ENCODE measurements around the gene KCTD19. TPM values are rescaled to one million over a fixed set of nuclear protein-coding genes. Genes with fewer than 3 reads are reported as not detected.

KCTD19 gene
- polyA plus RNA-seq, 2 donors = not detected

GRCh38 chr16:67248073-67248400 is 78.5 kb downstream of the KCTD19 start:
- peaks cover 9 to 28% of the 10 kb centered on the region in 2 donors for H3K4me1 ChIP-seq (ENCODE audit: control insufficient read depth in 2 of 2, insufficient read depth in 2 of 2, low read length in 1 of 2)
- WGBS, 2 donors = 5 to 6% methylated on average over 7 of the region's 7 CpGs
- no peaks in the 10 kb centered on the region for H3K9me3 ChIP-seq (ENCODE audit: control insufficient read depth in 2 of 2, insufficient read depth in 1 of 2, low read depth in 1 of 2, low read length in 1 of 2)
- H3K4me3 ChIP-seq (ENCODE audit: low read depth in 1 of 2, low read length in 2 of 2) = peak overlapping the region; percentile 24 to 27
- no peak overlapping the region for H3K27ac ChIP-seq (ENCODE audit: low read depth in 2 of 2, low read length in 1 of 2)
- H3K36me3 ChIP-seq (ENCODE audit: control insufficient read depth in 2 of 2, insufficient read depth in 2 of 2, low read length in 1 of 2) = no peaks in the 10 kb centered on the region
- H3K27me3 ChIP-seq (ENCODE audit: control insufficient read depth in 1 of 2, insufficient read depth in 2 of 2, low read length in 2 of 2) = peaks cover 0 to 8% of the 10 kb centered on the region in 2 donors

GRCh38 chr16:67247192-67248072 is 79.1 kb downstream of the KCTD19 start, which contains the start of gene FHOD1:
Gene FHOD1 (minus strand): TSS chr16:67247481. CDS start chr16:67247410, 71 bp downstream.
- Histone ChIP-seq H3K4me3 (ENCODE audit: low read depth in 1 of 2, low read length in 2 of 2) (peak within 1 kb of the TSS; percentile 51 to 70), H3K9me3 (ENCODE audit: control insufficient read depth in 2 of 2, insufficient read depth in 1 of 2, low read depth in 1 of 2, low read length in 1 of 2) (no peaks in the 10 kb centered on the region), H3K27me3 (ENCODE audit: control insufficient read depth in 1 of 2, insufficient read depth in 2 of 2, low read length in 2 of 2) (peaks cover 0 to 8% of the 10 kb centered on the region in 2 donors), H3K36me3 (ENCODE audit: control insufficient read depth in 2 of 2, insufficient read depth in 2 of 2, low read length in 1 of 2) (no peaks in the 10 kb centered on the region), H3K4me1 (ENCODE audit: control insufficient read depth in 2 of 2, insufficient read depth in 2 of 2, low read length in 1 of 2) (peaks cover 9 to 28% of the 10 kb centered on the region in 2 donors), H3K27ac (ENCODE audit: low read depth in 2 of 2, low read length in 1 of 2) (peak within 1 kb of the TSS; percentile 84)
- WGBS, 2 donors = 0% methylated on average over 60 of the region's 60 CpGs

GRCh38 chr16:67246756-67247191 is 79.8 kb downstream of the KCTD19 start:
- H3K27ac ChIP-seq (ENCODE audit: low read depth in 2 of 2, low read length in 1 of 2) = peak overlapping the region; percentile 84
- H3K4me3 ChIP-seq (ENCODE audit: low read depth in 1 of 2, low read length in 2 of 2) = peak overlapping the region; percentile 51 to 70
- H3K27me3 ChIP-seq (ENCODE audit: control insufficient read depth in 1 of 2, insufficient read depth in 2 of 2, low read length in 2 of 2) = peaks cover 0 to 8% of the 10 kb centered on the region in 2 donors
- 0% methylated on average over 26 of the region's 26 CpGs for WGBS, 2 donors
- peaks cover 9 to 28% of the 10 kb centered on the region in 2 donors for H3K4me1 ChIP-seq (ENCODE audit: control insufficient read depth in 2 of 2, insufficient read depth in 2 of 2, low read length in 1 of 2)
- no peaks in the 10 kb centered on the region for H3K36me3 ChIP-seq (ENCODE audit: control insufficient read depth in 2 of 2, insufficient read depth in 2 of 2, low read length in 1 of 2)
- no peaks in the 10 kb centered on the region for H3K9me3 ChIP-seq (ENCODE audit: control insufficient read depth in 2 of 2, insufficient read depth in 1 of 2, low read depth in 1 of 2, low read length in 1 of 2)

- WGBS, 2 donors = 1% methylated on average over 47 to 48 of the region's 48 CpGs
These were observed 80.3 kb downstream of the KCTD19 start for GRCh38 chr16:67246081-67246755.

GRCh38 chr16:67245674-67246080 is 80.9 kb downstream of the KCTD19 start:
- peaks cover 9 to 32% of the 10 kb centered on the region in 2 donors for H3K4me1 ChIP-seq (ENCODE audit: control insufficient read depth in 2 of 2, insufficient read depth in 2 of 2, low read length in 1 of 2)
- 16 to 18% methylated on average over 8 of the region's 8 CpGs for WGBS, 2 donors
- no peaks in the 10 kb centered on the region for H3K36me3 ChIP-seq (ENCODE audit: control insufficient read depth in 2 of 2, insufficient read depth in 2 of 2, low read length in 1 of 2)
- H3K9me3 ChIP-seq (ENCODE audit: control insufficient read depth in 2 of 2, insufficient read depth in 1 of 2, low read depth in 1 of 2, low read length in 1 of 2) = no peaks in the 10 kb centered on the region
- peak overlapping the region; percentile 84 for H3K27ac ChIP-seq (ENCODE audit: low read depth in 2 of 2, low read length in 1 of 2)
- peak overlapping the region; percentile 51 to 70 for H3K4me3 ChIP-seq (ENCODE audit: low read depth in 1 of 2, low read length in 2 of 2)
- H3K27me3 ChIP-seq (ENCODE audit: control insufficient read depth in 1 of 2, insufficient read depth in 2 of 2, low read length in 2 of 2) = peaks cover 0 to 8% of the 10 kb centered on the region in 2 donors

More at GRCh38 chr16:67246081-67246755, 80.3 kb downstream of the KCTD19 start:
- H3K9me3 ChIP-seq (ENCODE audit: control insufficient read depth in 2 of 2, insufficient read depth in 1 of 2, low read depth in 1 of 2, low read length in 1 of 2) = no peaks in the 10 kb centered on the region
- H3K27me3 ChIP-seq (ENCODE audit: control insufficient read depth in 1 of 2, insufficient read depth in 2 of 2, low read length in 2 of 2) = peaks cover 0 to 8% of the 10 kb centered on the region in 2 donors
- H3K27ac ChIP-seq (ENCODE audit: low read depth in 2 of 2, low read length in 1 of 2) = peak overlapping the region; percentile 84
- H3K36me3 ChIP-seq (ENCODE audit: control insufficient read depth in 2 of 2, insufficient read depth in 2 of 2, low read length in 1 of 2) = no peaks in the 10 kb centered on the region
- H3K4me1 ChIP-seq (ENCODE audit: control insufficient read depth in 2 of 2, insufficient read depth in 2 of 2, low read length in 1 of 2) = peaks cover 9 to 28% of the 10 kb centered on the region in 2 donors
- peak overlapping the region; percentile 51 to 70 for H3K4me3 ChIP-seq (ENCODE audit: low read depth in 1 of 2, low read length in 2 of 2)

GRCh38 chr16:67245186-67245585 is 81.4 kb downstream of the KCTD19 start:
- Histone ChIP-seq H3K4me1 (ENCODE audit: control insufficient read depth in 2 of 2, insufficient read depth in 2 of 2, low read length in 1 of 2) (peaks cover 9 to 35% of the 10 kb centered on the region in 2 donors), H3K27ac (ENCODE audit: low read depth in 2 of 2, low read length in 1 of 2) (peak overlapping the region; percentile 31 to 74), H3K36me3 (ENCODE audit: control insufficient read depth in 2 of 2, insufficient read depth in 2 of 2, low read length in 1 of 2) (no peaks in the 10 kb centered on the region), H3K27me3 (ENCODE audit: control insufficient read depth in 1 of 2, insufficient read depth in 2 of 2, low read length in 2 of 2) (peaks cover 0 to 8% of the 10 kb centered on the region in 2 donors), H3K4me3 (ENCODE audit: low read depth in 1 of 2, low read length in 2 of 2) (no peak overlapping the region), H3K9me3 (ENCODE audit: control insufficient read depth in 2 of 2, insufficient read depth in 1 of 2, low read depth in 1 of 2, low read length in 1 of 2) (no peaks in the 10 kb centered on the region)
- WGBS, 2 donors = 70 to 71% methylated on average over 4 of the region's 4 CpGs

- 26 to 27% methylated on average over 5 of the region's 5 CpGs for WGBS, 2 donors
- peaks cover 0 to 5% of the 10 kb centered on the region in 2 donors for H3K27me3 ChIP-seq (ENCODE audit: control insufficient read depth in 1 of 2, insufficient read depth in 2 of 2, low read length in 2 of 2)
- H3K9me3 ChIP-seq (ENCODE audit: control insufficient read depth in 2 of 2, insufficient read depth in 1 of 2, low read depth in 1 of 2, low read length in 1 of 2) = no peaks in the 10 kb centered on the region
- peaks cover 9 to 35% of the 10 kb centered on the region in 2 donors for H3K4me1 ChIP-seq (ENCODE audit: control insufficient read depth in 2 of 2, insufficient read depth in 2 of 2, low read length in 1 of 2)
- peak overlapping the region; percentile 31 to 74 for H3K27ac ChIP-seq (ENCODE audit: low read depth in 2 of 2, low read length in 1 of 2)
- no peak overlapping the region for H3K4me3 ChIP-seq (ENCODE audit: low read depth in 1 of 2, low read length in 2 of 2)
- H3K36me3 ChIP-seq (ENCODE audit: control insufficient read depth in 2 of 2, insufficient read depth in 2 of 2, low read length in 1 of 2) = no peaks in the 10 kb centered on the region
These were observed 82.0 kb downstream of the KCTD19 start for GRCh38 chr16:67244387-67245185.

GRCh38 chr16:67243481-67243880 is 83.1 kb downstream of the KCTD19 start:
- H3K4me1 ChIP-seq (ENCODE audit: control insufficient read depth in 2 of 2, insufficient read depth in 2 of 2, low read length in 1 of 2) = peaks cover 6 to 27% of the 10 kb centered on the region in 2 donors
- WGBS, 2 donors = 72 to 78% methylated on average over 4 of the region's 4 CpGs
- no peaks in the 10 kb centered on the region for H3K9me3 ChIP-seq (ENCODE audit: control insufficient read depth in 2 of 2, insufficient read depth in 1 of 2, low read depth in 1 of 2, low read length in 1 of 2)
- no peak overlapping the region for H3K4me3 ChIP-seq (ENCODE audit: low read depth in 1 of 2, low read length in 2 of 2)
- peaks cover 0 to 5% of the 10 kb centered on the region in 2 donors for H3K36me3 ChIP-seq (ENCODE audit: control insufficient read depth in 2 of 2, insufficient read depth in 2 of 2, low read length in 1 of 2)
- peak overlapping the region; percentile 14 to 74 for H3K27ac ChIP-seq (ENCODE audit: low read depth in 2 of 2, low read length in 1 of 2)
- H3K27me3 ChIP-seq (ENCODE audit: control insufficient read depth in 1 of 2, insufficient read depth in 2 of 2, low read length in 2 of 2) = no peaks in the 10 kb centered on the region
